Neuronal stem cell (in vitro differentiated cells): ENCODE data around the gene SYTL1.

Source experiments
- DNase-seq: peaks from one replicate; pipeline ENCODE4 v3.0.0-alpha.2; 2013; ENCODE audit warnings: low spot score
- H2AFZ ChIP-seq: one replicate; pipeline ENCODE4 v1.6.1; 2013; ENCODE audit warnings: mild to moderate bottlenecking, low read length, inconsistent platforms
- H2AK5ac ChIP-seq: 2 replicates; pipeline ENCODE4 v1.6.1; 2013; ENCODE audit warnings: low read depth, mild to moderate bottlenecking, inconsistent platforms, low read length, moderate library complexity, mixed read lengths
- H2BK120ac ChIP-seq: 2 replicates; pipeline ENCODE4 v1.6.1; 2013; ENCODE audit warnings: low read depth, mild to moderate bottlenecking, inconsistent platforms, low read length, moderate library complexity, mixed read lengths
- H2BK12ac ChIP-seq: one replicate; pipeline ENCODE4 v1.6.1; 2013; ENCODE audit warnings: low read length, inconsistent platforms
- H2BK15ac ChIP-seq: 2 replicates; pipeline ENCODE4 v1.6.1; 2013; ENCODE audit warnings: mild to moderate bottlenecking, low read length, inconsistent platforms, mixed read lengths
- H2BK5ac ChIP-seq: one replicate; pipeline ENCODE4 v1.6.1; 2013; ENCODE audit warnings: inconsistent platforms, mild to moderate bottlenecking, low read length, moderate library complexity
- H3K14ac ChIP-seq: one replicate; pipeline ENCODE4 v1.6.1; 2013; ENCODE audit warnings: low read length, inconsistent platforms
- H3K18ac ChIP-seq: 2 replicates; pipeline ENCODE4 v1.6.1; 2013; ENCODE audit warnings: low read length, inconsistent platforms
- H3K23ac ChIP-seq: 2 replicates; pipeline ENCODE4 v1.6.1; 2013; ENCODE audit warnings: low read depth, mild to moderate bottlenecking, mixed read lengths, low read length, inconsistent platforms; ENCODE audit not compliant: poor library complexity
- H3K27ac ChIP-seq: replicated peaks from 3 replicates; pipeline ENCODE4 v1.5.1; 2013; ENCODE audit warnings: low read length, inconsistent platforms
- H3K27me3 ChIP-seq, 3 experiments: 2 replicates each; pipeline ENCODE4 v1.6.1; 2013; ENCODE audit warnings: low read length in 3 of 3, mild to moderate bottlenecking in 2 of 3, inconsistent platforms in 1 of 3, low read depth in 1 of 3, mixed read lengths in 1 of 3, moderate library complexity in 1 of 3; ENCODE audit not compliant: control insufficient read depth in 3 of 3, insufficient read depth in 3 of 3
- H3K36me3 ChIP-seq, 2 donors: replicated peaks in 1 of 2; 2 replicates each; pipeline ENCODE4 v1.6.1; 2013; ENCODE audit warnings: low read length in 2 of 2; ENCODE audit not compliant: control insufficient read depth in 2 of 2, insufficient read depth in 2 of 2
- H3K4ac ChIP-seq: 2 replicates; pipeline ENCODE4 v1.6.1; 2013; ENCODE audit warnings: inconsistent platforms, mild to moderate bottlenecking, low read length, moderate library complexity
- H3K4me1 ChIP-seq, 2 donors: 1 replicate in 1 of 2; 2 replicates in 1 of 2; pipeline ENCODE4 v1.6.1; 2013; ENCODE audit warnings: low read length in 2 of 2, low read depth in 1 of 2; ENCODE audit not compliant: control insufficient read depth in 2 of 2, insufficient read depth in 1 of 2
- H3K4me2 ChIP-seq: one replicate; pipeline ENCODE4 v1.6.1; 2013; ENCODE audit warnings: mild to moderate bottlenecking, low read length, inconsistent platforms; ENCODE audit not compliant: insufficient read depth, poor library complexity, severe bottlenecking
- H3K4me3 ChIP-seq, 2 donors: 2 replicates each; pipeline ENCODE4 v1.5.1; 2013; ENCODE audit warnings: low read length in 2 of 2, mild to moderate bottlenecking in 2 of 2, inconsistent platforms in 1 of 2, moderate library complexity in 1 of 2
- H3K79me1 ChIP-seq: one replicate; pipeline ENCODE4 v1.6.1; 2013; ENCODE audit warnings: low read depth, mild to moderate bottlenecking, inconsistent platforms, low read length, moderate library complexity
- H3K9ac ChIP-seq: one replicate; pipeline ENCODE4 v1.6.1; 2013; ENCODE audit warnings: mild to moderate bottlenecking, low read depth, low read length, inconsistent platforms; ENCODE audit not compliant: poor library complexity
- H3K9me3 ChIP-seq, 2 donors: replicated peaks in 1 of 2; 2 replicates each; pipeline versions ENCODE3 to v1.6.1; 2013; ENCODE audit warnings: low read length in 2 of 2, mild to moderate bottlenecking in 2 of 2, inconsistent platforms in 1 of 2, low read depth in 1 of 2, mixed read lengths in 1 of 2, moderate library complexity in 1 of 2; ENCODE audit not compliant: control insufficient read depth in 2 of 2, insufficient read depth in 1 of 2
- H4K8ac ChIP-seq: one replicate; pipeline ENCODE4 v1.6.1; 2013; ENCODE audit warnings: low read depth, mild to moderate bottlenecking, inconsistent platforms, low read length, moderate library complexity
- H4K91ac ChIP-seq: one replicate; pipeline ENCODE4 v1.6.1; 2013; ENCODE audit warnings: low read length, low read depth, mild to moderate bottlenecking, inconsistent platforms; ENCODE audit not compliant: poor library complexity
- WGBS, 2 donors: extraction: QIAGEN DNeasy Blood & Tissue Kit; methylation state at CpG; one replicate each; pipeline ENCODE4 v1.1.7; 2013; ENCODE audit warnings: missing lambda C conversion rate in 2 of 2, mixed read lengths in 1 of 2; ENCODE audit not compliant: insufficient read length in 2 of 2, insufficient replicate concordance in 1 of 2; ENCODE audit errors: extremely low coverage in 2 of 2; 5-methylcytosine and 5-hydroxymethylcytosine counted together

The SYTL1 gene

DNA sequence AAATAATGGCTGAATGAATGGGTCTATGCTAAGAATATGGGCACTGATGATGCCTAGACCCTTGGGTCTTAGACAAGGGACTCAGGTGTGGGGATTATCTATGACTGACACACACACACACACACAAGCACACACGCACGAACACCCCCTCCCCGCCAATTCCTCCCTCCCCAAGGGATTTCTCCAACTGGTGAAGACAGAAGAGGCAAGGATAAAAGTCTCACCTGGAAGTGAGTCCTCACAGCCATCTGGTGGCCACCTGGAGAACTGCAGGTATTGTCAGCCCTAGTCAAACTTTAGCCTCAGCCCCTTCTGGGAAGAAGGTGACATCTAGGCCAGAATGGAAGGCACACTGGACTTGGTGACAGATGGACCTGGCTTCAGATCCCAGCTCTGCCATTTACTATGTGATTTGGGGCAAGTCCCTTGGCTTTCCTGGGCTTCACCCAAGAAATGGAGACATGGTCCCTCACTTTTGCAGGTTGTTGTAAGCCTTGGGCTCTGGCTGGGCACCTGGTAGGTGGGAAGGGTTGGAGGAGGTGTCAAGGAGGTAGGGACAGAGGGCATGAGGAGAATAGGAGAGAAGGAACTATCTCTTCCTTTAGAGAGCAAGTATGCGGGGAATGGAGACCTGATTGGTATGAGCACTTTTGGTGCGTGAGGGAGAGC lies 46.6 kb downstream of the SYTL1 start:
- H2AFZ ChIP-seq, result no peak overlapping the region
- no peak overlapping the region for H3K18ac ChIP-seq
- no peak overlapping the region for H3K27ac ChIP-seq
- no peak overlapping the region for H3K4me3 ChIP-seq
- H3K9ac ChIP-seq, result no peak overlapping the region
- peaks cover 1% of the 10 kb centered on the region for H3K79me1 ChIP-seq
- H3K4me1 ChIP-seq, result peaks cover 5 to 10% of the 10 kb centered on the region in 2 donors
- no peak overlapping the region for H4K8ac ChIP-seq
- no CpG with 5 or more reads among the region's 5 CpGs for WGBS, 2 donors
- H3K27me3 ChIP-seq, result peaks cover 0 to 37% (median 10%) of the 10 kb centered on the region in 3 experiments
- no peak overlapping the region for H4K91ac ChIP-seq
- no peak overlapping the region for H2BK5ac ChIP-seq
- no peak overlapping the region for H3K4me2 ChIP-seq
- H2BK15ac ChIP-seq, result no peak overlapping the region
- no peaks in the 10 kb centered on the region for H3K9me3 ChIP-seq
- no peak overlapping the region for H3K4ac ChIP-seq
- H3K23ac ChIP-seq, result no peak overlapping the region
- H3K14ac ChIP-seq, result no peak overlapping the region
- no peaks in the 10 kb centered on the region for H3K36me3 ChIP-seq
- no peak for DNase-seq
- H2BK120ac ChIP-seq, result no peak overlapping the region
- no peak overlapping the region for H2BK12ac ChIP-seq
- H2AK5ac ChIP-seq, result peak overlapping the region; percentile 36

DNA sequence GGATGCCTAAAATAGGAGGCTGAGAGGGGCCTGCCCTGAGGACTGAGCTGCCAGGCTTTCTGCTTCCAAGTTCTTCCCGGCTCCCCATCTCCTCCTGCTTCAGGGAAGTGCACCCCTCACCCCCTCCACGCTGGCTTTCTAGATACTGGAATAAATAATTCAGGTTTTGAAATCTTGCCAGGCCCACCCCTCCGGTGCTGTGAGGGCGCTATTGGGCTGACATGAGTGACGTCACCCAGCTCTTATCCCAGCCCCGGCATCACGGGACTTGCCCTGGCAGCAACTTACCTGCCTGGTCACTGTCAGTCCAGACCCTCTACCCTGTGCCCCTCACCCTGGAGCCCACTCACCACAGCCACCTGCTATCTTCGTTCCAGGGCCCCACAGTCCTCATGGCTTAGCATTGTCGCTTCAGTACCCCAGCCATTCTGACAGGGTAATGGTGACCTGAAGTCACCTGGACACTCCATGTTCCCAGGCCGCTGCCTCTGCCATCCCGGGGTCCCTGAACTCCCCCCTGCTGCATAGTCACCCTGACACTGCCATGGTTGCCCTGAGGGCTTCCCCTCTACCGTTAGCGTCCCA lies 49.8 kb downstream of the SYTL1 start:
- no peaks in the 10 kb centered on the region for H3K36me3 ChIP-seq
- H3K18ac ChIP-seq, result peak overlapping the region; percentile 93
- peak overlapping the region; percentile 95 for H2AK5ac ChIP-seq
- DNase-seq, result no peak
- H4K8ac ChIP-seq, result no peak overlapping the region
- no peaks in the 10 kb centered on the region for H3K9me3 ChIP-seq
- peak overlapping the region; percentile 61 for H3K23ac ChIP-seq
- H2BK120ac ChIP-seq, result peak overlapping the region; percentile 4
- peak overlapping the region; percentile 4 to 60 for H3K4me3 ChIP-seq
- H2BK12ac ChIP-seq, result peak overlapping the region; percentile 14
- H3K4ac ChIP-seq, result peak overlapping the region; percentile 0
- H3K4me2 ChIP-seq, result peak overlapping the region; percentile 85
- H3K27ac ChIP-seq, result no peak overlapping the region
- H3K9ac ChIP-seq, result peak overlapping the region; percentile 81
- H3K4me1 ChIP-seq, result peaks cover 10% of the 10 kb centered on the region in 2 donors
- peak overlapping the region; percentile 76 for H3K14ac ChIP-seq
- peaks cover 0 to 24% (median 5%) of the 10 kb centered on the region in 3 experiments for H3K27me3 ChIP-seq
- H2AFZ ChIP-seq, result peak overlapping the region; percentile 94
- H2BK5ac ChIP-seq, result peak overlapping the region; percentile 54
- peak overlapping the region; percentile 30 for H2BK15ac ChIP-seq
- no peak overlapping the region for H4K91ac ChIP-seq
- WGBS, 2 donors, result no CpG with 5 or more reads among the region's 13 CpGs
- peaks cover 5% of the 10 kb centered on the region for H3K79me1 ChIP-seq

DNA sequence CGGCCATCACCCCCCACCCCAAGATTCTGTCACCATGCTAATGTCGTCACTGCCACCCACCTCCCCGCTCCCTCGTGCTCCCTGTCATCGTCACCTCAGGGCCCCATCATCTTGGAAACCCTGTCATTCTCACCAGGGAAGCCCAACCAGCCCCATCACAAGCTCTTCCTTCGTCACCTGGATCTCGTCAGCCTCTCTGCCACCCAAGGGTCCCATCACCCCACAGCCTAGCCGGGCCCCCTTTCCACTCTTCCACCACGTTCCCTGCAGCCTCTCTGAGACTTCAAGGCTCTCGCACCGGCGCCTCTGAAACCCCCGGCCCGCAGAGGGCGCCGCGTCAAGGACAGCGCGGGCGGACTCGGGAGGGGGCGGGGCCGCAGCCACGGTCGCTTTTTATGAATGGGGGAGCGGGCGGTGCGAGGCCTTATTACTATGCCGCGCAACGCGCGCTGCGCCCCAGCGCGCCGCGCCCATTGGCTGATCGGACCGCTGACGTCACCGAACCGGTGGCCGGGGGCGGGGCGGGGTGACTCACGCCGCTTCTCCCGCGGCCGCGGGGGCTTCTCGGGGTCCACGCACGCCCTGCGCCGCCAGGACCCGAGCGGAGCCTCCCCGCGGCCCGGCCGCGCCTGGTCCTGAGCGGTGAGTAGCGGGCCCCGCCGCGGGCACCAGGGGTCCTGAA lies 50.4 kb downstream of the SYTL1 start, which contains the start of gene GPR3:
Gene GPR3, plus strand, starts transcription at position 527 of the 682 bp plus-strand sequence. CDS start 1,177 bp downstream, outside the sequence.
- Histone ChIP-seq H3K4me3 (peak within 1 kb of the TSS; percentile 60 to 90), H3K9ac (peak within 1 kb of the TSS; percentile 88), H3K18ac (peak within 1 kb of the TSS; percentile 98), H2BK5ac (peak within 1 kb of the TSS; percentile 75), H2BK12ac (peak within 1 kb of the TSS; percentile 16), H2BK15ac (peak within 1 kb of the TSS; percentile 54), H3K36me3 (no peaks in the 10 kb centered on the region), H4K8ac (no peak within 1 kb of the TSS), H2AFZ (peak within 1 kb of the TSS; percentile 94), H2BK120ac (peak within 1 kb of the TSS; percentile 4), H3K4ac (peak within 1 kb of the TSS; percentile 17), H3K4me1 (peaks cover 10 to 12% of the 10 kb centered on the region in 2 donors), H4K91ac (no peak within 1 kb of the TSS), H3K79me1 (peaks cover 5% of the 10 kb centered on the region), H3K14ac (peak within 1 kb of the TSS; percentile 76), H3K23ac (peak within 1 kb of the TSS; percentile 61), H3K27me3 (peaks cover 0 to 24% (median 5%) of the 10 kb centered on the region in 3 experiments), H3K4me2 (peak within 1 kb of the TSS; percentile 85), H3K9me3 (no peaks in the 10 kb centered on the region), H2AK5ac (peak within 1 kb of the TSS; percentile 95), H3K27ac (no peak within 1 kb of the TSS)
- WGBS, 2 donors, result no CpG with 5 or more reads among the region's 69 CpGs
- peak; percentile 89 for DNase-seq
